KOPT-K1 (cell line): Measurements from ENCODE around the gene SWI5.

ENCODE experiments used
- H3K27ac ChIP-seq: fragments of 200-600 bp; sonication (generic); 2 replicates; pipeline ENCODE4 v1.5.1; 2016; ENCODE audit warnings: antibody characterized with exemption, mild to moderate bottlenecking, low read depth, low read length; ENCODE audit not compliant: poor library complexity, severe bottlenecking
- H3K36me3 ChIP-seq: fragments of 200-600 bp; sonication (generic); 2 replicates; pipeline ENCODE4 v1.5.1; 2017; ENCODE audit warnings: antibody characterized with exemption, mild to moderate bottlenecking, low read length, moderate library complexity; ENCODE audit not compliant: insufficient read depth
- H3K9me3 ChIP-seq: fragments of 200-600 bp; sonication (generic); 2 replicates; pipeline ENCODE4 v1.5.1; 2017; ENCODE audit warnings: antibody characterized with exemption, low read length, mild to moderate bottlenecking; ENCODE audit not compliant: insufficient read depth, poor library complexity, severe bottlenecking

The SWI5 gene

GRCh38 chr9:128285033-128285784, 9.1 kb downstream of the SWI5 start:
- peaks cover 12% of the 10 kb centered on the region; the same call in 1 of the 2 replicates for H3K36me3 ChIP-seq
- H3K9me3 ChIP-seq: no peaks in the 10 kb centered on the region
- no peak overlapping the region for H3K27ac ChIP-seq

DNA sequence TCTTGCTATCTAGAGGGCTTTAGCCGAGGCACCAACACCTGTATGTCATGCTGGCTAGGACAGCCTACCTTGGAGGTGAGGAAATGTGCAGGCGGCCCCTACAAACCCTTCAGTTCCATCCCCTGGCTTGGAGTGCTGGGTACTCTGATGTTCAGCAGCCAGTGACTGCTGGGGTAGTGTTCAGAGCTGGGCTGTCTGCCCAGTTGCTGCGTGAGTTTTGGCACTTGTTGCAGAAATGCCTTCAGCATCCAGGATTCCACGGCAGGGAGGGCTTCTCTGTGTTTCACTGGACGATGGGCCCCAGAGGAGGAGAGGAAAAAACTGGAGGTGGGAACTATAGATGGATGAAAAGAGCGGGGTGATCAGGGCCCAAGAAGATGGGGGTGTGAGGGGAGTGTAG, 10.4 kb downstream of the SWI5 start:
- Histone ChIP-seq H3K27ac (no peak overlapping the region), H3K36me3 (peaks cover 12% of the 10 kb centered on the region; the same call in 1 of the 2 replicates), H3K9me3 (no peaks in the 10 kb centered on the region)

- Histone ChIP-seq H3K27ac (no peak overlapping the region), H3K9me3 (no peaks in the 10 kb centered on the region), H3K36me3 (peaks cover 12% of the 10 kb centered on the region; the same call in 1 of the 2 replicates)
Observed at GRCh38 chr9:128288273-128289004, 12.4 kb downstream of the SWI5 start.

DNA sequence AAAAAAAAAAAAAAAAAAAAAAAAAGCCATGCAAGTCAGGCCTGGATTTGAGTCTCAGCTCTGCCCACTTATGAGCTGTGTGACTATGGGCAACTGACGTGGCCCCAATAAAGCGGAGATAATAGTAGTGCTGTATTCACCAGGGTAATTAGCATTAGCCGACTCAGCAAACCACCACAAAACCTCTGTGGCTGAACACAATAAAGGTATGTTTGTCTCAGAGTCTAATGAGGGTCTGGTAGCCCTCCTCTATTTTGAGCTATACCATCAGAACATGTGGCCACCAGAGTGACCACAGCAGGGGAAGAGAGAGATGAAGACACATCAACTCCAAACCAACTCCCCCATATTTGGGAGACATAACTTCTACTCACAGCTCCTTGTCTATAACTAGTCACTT, 15.9 kb downstream of the SWI5 start:
- Histone ChIP-seq H3K36me3 (no peaks in the 10 kb centered on the region), H3K9me3 (no peaks in the 10 kb centered on the region), H3K27ac (no peak overlapping the region)

DNA sequence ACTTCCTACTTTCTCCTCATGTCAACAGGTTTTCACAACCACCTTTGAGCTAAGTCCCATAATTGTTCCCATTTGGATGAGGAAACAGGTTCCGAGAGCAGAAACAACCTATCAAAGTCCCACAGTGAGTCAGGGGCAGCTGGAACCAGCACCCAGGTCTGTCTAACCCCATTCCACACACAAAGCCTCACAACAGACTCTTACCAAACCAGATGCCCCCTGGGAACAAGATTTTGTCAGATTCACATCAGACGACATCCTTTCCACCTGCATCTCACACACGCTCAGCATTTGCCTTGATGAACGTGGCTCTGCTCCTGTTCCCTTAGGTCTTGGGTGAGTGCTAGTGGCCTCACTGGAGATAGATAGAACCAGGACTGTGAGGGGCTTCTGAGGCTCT, 17.0 kb downstream of the SWI5 start:
- Histone ChIP-seq H3K9me3 (no peaks in the 10 kb centered on the region), H3K36me3 (no peaks in the 10 kb centered on the region), H3K27ac (no peak overlapping the region)

GRCh38 chr9:128294142-128294541, 18.1 kb downstream of the SWI5 start:
- H3K9me3 ChIP-seq: no peaks in the 10 kb centered on the region
- H3K36me3 ChIP-seq: no peaks in the 10 kb centered on the region
- H3K27ac ChIP-seq: no peak overlapping the region

- no peak overlapping the region for H3K27ac ChIP-seq
- no peaks in the 10 kb centered on the region for H3K9me3 ChIP-seq
- no peaks in the 10 kb centered on the region for H3K36me3 ChIP-seq
Observed at GRCh38 chr9:128296340-128297220, 20.5 kb downstream of the SWI5 start.

DNA sequence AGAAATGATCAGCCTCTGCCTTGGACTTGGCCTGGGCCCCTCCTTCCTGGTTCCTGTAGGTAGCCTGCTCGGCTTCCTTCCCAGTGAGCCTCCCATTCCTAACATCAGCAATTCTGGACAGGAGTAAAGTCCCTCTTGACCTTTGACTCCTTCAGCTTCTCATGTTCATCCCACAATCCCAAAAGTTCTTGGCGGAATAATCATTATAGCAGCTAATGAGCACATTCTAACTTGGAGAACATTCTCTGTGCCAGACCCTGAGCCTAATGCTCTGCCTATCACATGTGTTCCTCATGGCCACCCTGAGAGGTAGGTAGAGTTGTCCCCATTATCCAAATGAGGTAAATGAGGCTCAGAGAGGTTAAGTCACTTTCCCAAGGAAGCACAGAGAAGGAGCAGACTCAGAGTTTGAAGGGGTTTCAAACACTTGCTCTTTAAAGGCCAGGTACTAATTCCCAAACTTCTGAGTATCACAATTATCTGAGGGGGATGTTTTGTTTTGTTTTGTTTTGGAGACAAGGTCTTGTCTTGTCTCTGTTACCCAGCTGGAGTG, 21.2 kb downstream of the SWI5 start:
- Histone ChIP-seq H3K27ac (no peak overlapping the region), H3K36me3 (no peaks in the 10 kb centered on the region)

GRCh38 chr9:128298535-128299482, 22.7 kb downstream of the SWI5 start:
- Histone ChIP-seq H3K9me3 (no peaks in the 10 kb centered on the region), H3K27ac (no peak overlapping the region), H3K36me3 (no peaks in the 10 kb centered on the region)

More for the DNA sequence above, 21.2 kb downstream of the SWI5 start:
- no peaks in the 10 kb centered on the region for H3K9me3 ChIP-seq

DNA sequence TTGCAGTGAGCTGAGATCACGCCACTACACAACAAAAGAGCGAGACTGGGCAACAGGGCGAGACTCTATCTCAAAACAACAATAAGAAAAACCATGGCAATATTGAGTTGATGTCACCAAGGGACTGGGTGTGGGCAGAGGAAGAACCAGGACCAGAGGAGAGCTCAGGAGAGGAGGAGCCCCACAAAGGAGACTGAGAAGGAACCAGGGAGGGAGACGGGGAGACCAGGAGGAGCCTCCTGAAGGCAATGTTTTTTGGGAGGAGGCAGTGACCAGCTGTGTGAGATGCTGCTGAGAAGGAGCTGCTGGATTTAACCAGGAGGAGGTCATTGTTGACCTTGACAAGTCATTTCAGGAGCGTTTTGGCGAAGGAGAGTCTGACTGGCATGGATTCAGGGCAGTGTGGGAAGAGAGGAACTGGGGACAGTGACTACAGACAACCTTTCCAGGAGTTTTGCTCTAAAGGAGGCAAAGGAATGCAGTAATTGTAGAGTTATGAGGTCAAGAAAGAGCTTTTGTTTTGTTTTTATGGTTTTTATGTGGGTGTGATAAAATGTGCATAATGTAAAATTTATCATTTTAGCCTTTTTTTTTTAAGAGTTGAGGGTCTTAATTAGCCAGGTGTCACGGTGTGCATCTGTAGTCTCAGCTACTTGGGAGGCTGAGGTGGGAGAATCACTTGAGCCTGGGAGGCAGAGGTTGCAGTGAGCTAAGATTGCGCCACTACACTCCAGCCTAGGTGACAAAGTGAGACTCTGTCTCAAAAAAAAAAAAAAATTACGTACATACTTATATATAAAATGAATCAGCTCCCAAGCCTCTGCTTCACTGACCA, 28.3 kb downstream of the SWI5 start:
- Histone ChIP-seq H3K27ac (no peak overlapping the region), H3K36me3 (peaks cover 12% of the 10 kb centered on the region), H3K9me3 (no peaks in the 10 kb centered on the region)

DNA sequence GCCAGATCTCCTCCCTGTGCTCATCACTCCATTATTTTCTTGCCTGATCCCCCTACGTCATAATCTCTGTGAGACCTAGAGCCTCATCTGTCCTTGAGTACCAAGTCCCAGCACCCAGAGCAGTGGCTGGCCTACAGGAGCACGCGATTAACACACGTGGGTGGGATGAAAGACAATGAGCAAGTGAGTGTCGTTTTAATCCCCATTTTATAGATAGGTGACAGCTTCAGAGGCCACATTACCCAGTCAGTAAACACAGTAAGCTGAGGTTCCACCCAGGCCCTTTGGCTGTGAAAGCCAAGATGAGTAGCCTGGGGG, 28.9 kb downstream of the SWI5 start:
- Histone ChIP-seq H3K36me3 (peaks cover 17% of the 10 kb centered on the region), H3K27ac (no peak overlapping the region), H3K9me3 (no peaks in the 10 kb centered on the region)

GRCh38 chr9:128309551-128309950, 33.5 kb downstream of the SWI5 start:
- peaks cover 52% of the 10 kb centered on the region for H3K36me3 ChIP-seq
- no peaks in the 10 kb centered on the region for H3K9me3 ChIP-seq
- H3K27ac ChIP-seq: no peak overlapping the region

DNA sequence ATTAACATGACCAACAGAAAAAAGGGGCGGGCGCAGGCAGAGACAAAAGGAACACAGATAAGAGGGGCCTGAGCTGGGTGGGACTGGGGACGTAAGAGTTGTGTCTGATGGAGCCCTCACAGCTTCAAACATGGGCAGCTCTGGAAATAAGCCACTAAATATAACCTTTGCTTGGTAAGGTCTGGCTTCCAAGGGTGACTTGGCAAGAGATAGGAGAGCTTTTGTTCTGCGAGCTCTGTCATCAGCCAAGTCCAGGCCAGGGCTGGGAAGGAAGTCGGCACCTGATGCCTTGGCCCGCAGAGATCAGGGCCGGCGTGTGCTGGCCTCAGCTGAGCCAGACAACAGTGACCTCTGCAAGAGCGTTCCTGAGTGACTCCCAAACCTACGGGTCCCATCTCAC, 34.4 kb downstream of the SWI5 start:
- Histone ChIP-seq H3K9me3 (no peaks in the 10 kb centered on the region), H3K36me3 (peaks cover 60% of the 10 kb centered on the region), H3K27ac (no peak overlapping the region)
